GM23248 (cell line): ENCODE measurements around the gene EPHA7. TPM values are rescaled to one million over a fixed set of nuclear protein-coding genes. Genes with fewer than 3 reads are reported as not detected.

Source experiments
- DNase-seq: peaks from one replicate; pipeline ENCODE4 v3.0.0-alpha.2; 2015
- H2AFZ ChIP-seq: fragments of 200-600 bp; sonication (generic); 2 replicates; pipeline ENCODE4 v1.6.1; 2016; ENCODE audit warnings: antibody characterized with exemption
- H3F3A ChIP-seq: fragments of 200-600 bp; sonication (generic); 2 replicates; pipeline ENCODE4 v1.6.1; 2016; ENCODE audit warnings: mild to moderate bottlenecking, antibody characterized with exemption, mixed run types; ENCODE audit not compliant: insufficient read depth
- H3K27ac ChIP-seq: fragments of 200-600 bp; sonication (generic); 2 replicates; pipeline ENCODE4 v1.5.1; 2016; ENCODE audit warnings: mild to moderate bottlenecking
- H3K27me3 ChIP-seq: fragments of 200-600 bp; sonication (generic); replicated peaks from 2 replicates; pipeline ENCODE4 v1.6.1; 2016; ENCODE audit warnings: mild to moderate bottlenecking; ENCODE audit not compliant: insufficient read depth
- H3K36me3 ChIP-seq: fragments of 200-600 bp; sonication (generic); 2 replicates; pipeline ENCODE4 v1.6.1; 2016; ENCODE audit warnings: low read depth, mild to moderate bottlenecking
- H3K4me1 ChIP-seq: fragments of 200-600 bp; sonication (generic); 2 replicates; pipeline ENCODE4 v1.6.1; 2016; ENCODE audit warnings: mild to moderate bottlenecking; ENCODE audit not compliant: insufficient read depth
- H3K4me2 ChIP-seq: fragments of 200-600 bp; sonication (generic); one replicate; pipeline ENCODE4 v1.6.1; 2016; ENCODE audit warnings: mild to moderate bottlenecking; ENCODE audit not compliant: unreplicated experiment
- H3K4me3 ChIP-seq: fragments of 200-600 bp; sonication (generic); 2 replicates; pipeline ENCODE4 v1.5.1; 2016; ENCODE audit warnings: mild to moderate bottlenecking
- H3K79me2 ChIP-seq: fragments of 200-600 bp; sonication (generic); 2 replicates; pipeline ENCODE4 v1.6.1; 2016; ENCODE audit warnings: mild to moderate bottlenecking; ENCODE audit not compliant: insufficient read depth
- H3K9ac ChIP-seq: fragments of 200-600 bp; sonication (generic); 2 replicates; pipeline ENCODE4 v1.6.1; 2016; ENCODE audit warnings: mild to moderate bottlenecking
- H3K9me2 ChIP-seq: fragments of 200-600 bp; sonication (generic); 2 replicates; pipeline ENCODE4 v1.6.1; 2016; ENCODE audit warnings: mixed run types, mild to moderate bottlenecking, moderate library complexity; ENCODE audit not compliant: insufficient read depth
- H3K9me3 ChIP-seq: fragments of 200-600 bp; sonication (generic); one replicate; pipeline ENCODE4 v1.6.1; 2017; ENCODE audit warnings: low read depth
- H4K20me1 ChIP-seq: fragments of 200-600 bp; sonication (generic); 2 replicates; pipeline ENCODE4 v1.6.0; 2016; ENCODE audit not compliant: insufficient read depth
- EZH2 ChIP-seq: fragments of 200-600 bp; sonication (generic); IDR thresholded peaks from 2 replicates; pipeline ENCODE4 v1.6.1; 2018; ENCODE audit warnings: antibody characterized with exemption, mild to moderate bottlenecking; ENCODE audit not compliant: insufficient read depth, poor library complexity, severe bottlenecking
- EZH2phosphoT487 ChIP-seq: fragments of 200-600 bp; sonication (generic); IDR thresholded peaks from 2 replicates; pipeline ENCODE4 v1.6.1; 2018; ENCODE audit warnings: antibody characterized with exemption, moderate library complexity, mild to moderate bottlenecking, low read depth; ENCODE audit not compliant: insufficient read depth
- WGBS, 2 experiments: methylation state at CpG; one replicate each; pipeline ENCODE4 v1.1.6; 2015 to 2017; ENCODE audit warnings: low lambda C conversion rate in 2 of 2, low coverage in 1 of 2; ENCODE audit errors: missing lambda C conversion rate in 2 of 2; 5-methylcytosine and 5-hydroxymethylcytosine counted together
- in situ Hi-C: fragments of 300-500 bp; cut with MboI; formaldehyde crosslinking; loops from 2 replicates; pipeline ENCODE4 v1.15.0; 2020
- polyA plus RNA-seq: library from polyadenylated mRNA; unstranded; fragments of >200 nt; fragmentation: Nextera tagmentation; extraction: Ambion mirVana; gene quantifications from 2 replicates; pipeline ENCODE4 v1.2.1, GENCODE V29; 2016
- total RNA-seq: library from RNA; depleted of rRNA; stranded (reverse); fragments of >200 nt; shearing (Covaris generic); gene quantifications from 2 replicates; pipeline ENCODE4 v1.2.3, GENCODE V29; 2014

EPHA7 gene
- total and polyA plus RNA-seq, 2 experiments from 2014 or later = not detected

DNA sequence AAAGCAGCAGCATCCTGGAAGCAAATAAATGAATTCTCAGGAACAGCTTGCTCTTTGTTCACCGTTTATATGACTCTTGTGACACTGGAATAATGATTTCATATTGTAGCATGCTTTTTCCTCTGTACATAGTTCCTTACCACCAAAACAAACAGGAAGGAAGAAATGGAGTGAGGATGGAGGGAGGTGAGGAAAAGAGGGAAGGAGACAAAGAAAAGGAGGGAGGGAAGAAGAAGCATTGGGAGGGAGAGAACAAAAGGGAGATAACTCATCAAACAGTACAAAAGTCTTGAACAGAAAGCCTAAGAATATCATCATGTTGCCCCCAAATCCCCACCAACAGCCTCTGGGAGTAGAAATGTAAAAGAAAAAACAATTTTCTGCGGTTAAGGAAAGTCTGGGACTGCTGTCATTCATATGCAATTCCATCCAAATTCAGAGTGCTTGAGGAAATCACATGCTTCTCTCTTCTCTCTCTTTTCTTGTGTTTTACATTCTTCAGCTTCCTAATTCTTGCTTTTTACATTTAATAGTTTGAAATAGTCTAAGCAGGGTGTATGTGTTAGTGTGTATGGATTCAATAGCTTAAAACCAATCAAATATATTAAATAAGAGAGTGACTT, 81.5 kb downstream of the EPHA7 start:
- Histone ChIP-seq H3K4me2 (no peak overlapping the region), H3K27ac (no peak overlapping the region), H3K9me2 (no peaks in the 10 kb centered on the region), H3K4me1 (no peaks in the 10 kb centered on the region), H4K20me1 (no peaks in the 10 kb centered on the region), H3F3A (no peaks in the 10 kb centered on the region), H3K27me3 (no peaks in the 10 kb centered on the region), H3K9me3 (no peaks in the 10 kb centered on the region), H3K36me3 (no peaks in the 10 kb centered on the region), H2AFZ (no peak overlapping the region), H3K4me3 (no peak overlapping the region), H3K79me2 (no peaks in the 10 kb centered on the region), H3K9ac (no peak overlapping the region)
- in situ Hi-C loops = no loop called here
- whole genome bisulfite sequencing, 2 experiments = 2 to 5% methylated on average over 2 of the region's 2 CpGs
- DNase-seq = no peak
- no peak for TF ChIP-seq EZH2
- TF ChIP-seq EZH2phosphoT487 = no peak

GRCh38 chr6:93337014-93337413, 82.3 kb downstream of the EPHA7 start:
- in situ Hi-C loops = no loop called here
- no peaks in the 10 kb centered on the region for H3K79me2 ChIP-seq
- H3F3A ChIP-seq = no peaks in the 10 kb centered on the region
- no peak overlapping the region for H3K4me3 ChIP-seq
- H3K9ac ChIP-seq = no peak overlapping the region
- H3K4me1 ChIP-seq = no peaks in the 10 kb centered on the region
- H3K27ac ChIP-seq = no peak overlapping the region
- no peaks in the 10 kb centered on the region for H3K9me2 ChIP-seq
- WGBS, 2 experiments = 39 to 48% methylated on average over 1 of the region's 1 CpG
- H2AFZ ChIP-seq = no peak overlapping the region
- no peak for TF ChIP-seq EZH2phosphoT487
- TF ChIP-seq EZH2 = no peak
- H3K36me3 ChIP-seq = no peaks in the 10 kb centered on the region
- no peak for DNase-seq
- no peaks in the 10 kb centered on the region for H3K27me3 ChIP-seq
- H3K4me2 ChIP-seq = no peak overlapping the region
- H4K20me1 ChIP-seq = no peaks in the 10 kb centered on the region
- no peaks in the 10 kb centered on the region for H3K9me3 ChIP-seq

GRCh38 chr6:93329301-93330000, 89.9 kb downstream of the EPHA7 start:
- no peak for TF ChIP-seq EZH2
- TF ChIP-seq EZH2phosphoT487 = no peak
- H3K27ac ChIP-seq = no peak overlapping the region
- H3K4me3 ChIP-seq = no peak overlapping the region
- 21% methylated on average over 2 of the region's 2 CpGs for WGBS, 2 experiments
- no peaks in the 10 kb centered on the region for H4K20me1 ChIP-seq
- in situ Hi-C loops = no loop called here
- no peaks in the 10 kb centered on the region for H3K79me2 ChIP-seq
- H3K27me3 ChIP-seq = no peaks in the 10 kb centered on the region
- H3K4me2 ChIP-seq = no peak overlapping the region
- no peaks in the 10 kb centered on the region for H3F3A ChIP-seq
- no peak for DNase-seq
- no peak overlapping the region for H3K9ac ChIP-seq
- H3K4me1 ChIP-seq = no peaks in the 10 kb centered on the region
- no peak overlapping the region for H2AFZ ChIP-seq
- no peaks in the 10 kb centered on the region for H3K36me3 ChIP-seq
- peaks cover 3% of the 10 kb centered on the region for H3K9me3 ChIP-seq
- no peaks in the 10 kb centered on the region for H3K9me2 ChIP-seq

- no peak for DNase-seq
- no peak overlapping the region for H3K4me3 ChIP-seq
- no peaks in the 10 kb centered on the region for H3K27me3 ChIP-seq
Observed at GRCh38 chr6:93327857-93328256, 91.5 kb downstream of the EPHA7 start.

More at GRCh38 chr6:93327857-93328256, 91.5 kb downstream of the EPHA7 start:
- Histone ChIP-seq H4K20me1 (no peaks in the 10 kb centered on the region), H3K4me2 (no peak overlapping the region), H3K79me2 (no peaks in the 10 kb centered on the region), H3K9me2 (no peaks in the 10 kb centered on the region), H2AFZ (no peak overlapping the region), H3K4me1 (no peaks in the 10 kb centered on the region), H3K9me3 (peaks cover 3% of the 10 kb centered on the region), H3K9ac (no peak overlapping the region), H3K36me3 (no peaks in the 10 kb centered on the region), H3F3A (no peaks in the 10 kb centered on the region), H3K27ac (no peak overlapping the region)
- 0 to 7% methylated on average over 3 of the region's 3 CpGs for WGBS, 2 experiments
- in situ Hi-C loops = no loop called here
- TF ChIP-seq EZH2 = no peak
- TF ChIP-seq EZH2phosphoT487 = no peak
